NOMO-1 treated with dmso at 0.1 percent for 144 hours (cell line): ENCODE results near the gene PHKG1.
"Not testable (repeated sequence)": the region's sequence is repeated elsewhere in the genome, so short reads cannot be mapped to it uniquely, and the experiment has no call there.

Source experiments
- DNase-seq: peaks from one replicate; lab custom pipeline; 2025; ENCODE audit not compliant: unreplicated experiment; lab: John Stamatoyannopoulos, UW

The PHKG1 gene

GRCh38 chr7:56083150-56083785, 9.5 kb downstream of the PHKG1 start:
- no peak for DNase-seq

GRCh38 chr7:56081626-56082340, 11.0 kb downstream of the PHKG1 start:
- DNase-seq, result no peak

- not testable (repeated sequence) for DNase-seq
Observed at GRCh38 chr7:56080726-56081435, 11.9 kb downstream of the PHKG1 start.

- DNase-seq, result no peak
Observed at GRCh38 chr7:56079450-56080185, 13.1 kb downstream of the PHKG1 start.

- no peak for DNase-seq
Observed at GRCh38 chr7:56078196-56078595, 14.6 kb downstream of the PHKG1 start.

GRCh38 chr7:56077681-56078080, 15.1 kb downstream of the PHKG1 start:
- DNase-seq, result no peak

GRCh38 chr7:56074371-56074791, 18.4 kb downstream of the PHKG1 start:
- DNase-seq, result peak; percentile 42

- not testable (repeated sequence) for DNase-seq
Observed at GRCh38 chr7:56066376-56066775, 26.4 kb downstream of the PHKG1 start.

- DNase-seq, result peak; percentile 72
Observed at GRCh38 chr7:56063882-56064625, 28.7 kb downstream of the PHKG1 start, which contains the start of gene SUMF2. Gene SUMF2, plus strand, starts transcription at chr7:56064286. Its CDS starts 26 bp downstream, at chr7:56064312.

GRCh38 chr7:56063500-56063881, 29.3 kb downstream of the PHKG1 start:
- DNase-seq, result no peak

- DNase-seq, result no peak
Observed at GRCh38 chr7:56062382-56062781, 30.4 kb downstream of the PHKG1 start.

GRCh38 chr7:56053993-56054392, 38.8 kb downstream of the PHKG1 start:
- no peak for DNase-seq

GRCh38 chr7:56053379-56053778, 39.4 kb downstream of the PHKG1 start:
- no peak for DNase-seq

GRCh38 chr7:56051339-56052191, 41.2 kb downstream of the PHKG1 start, which contains the start of the genes CCT6A and PSPH:
Gene CCT6A, plus strand, starts transcription at chr7:56051765. Its CDS starts 84 bp downstream, at chr7:56051849.
Gene PSPH, minus strand, starts transcription at chr7:56051444. Its CDS starts 30,232 bp downstream, at chr7:56021212.
- DNase-seq, result peak; percentile 88

- no peak for DNase-seq
Observed at GRCh38 chr7:56051053-56051338, 41.8 kb downstream of the PHKG1 start.

- not testable (repeated sequence) for DNase-seq
Observed at GRCh38 chr7:56048763-56049162, 44.0 kb downstream of the PHKG1 start.

GRCh38 chr7:56048245-56048644, 44.5 kb downstream of the PHKG1 start:
- DNase-seq, result no peak

GRCh38 chr7:56047446-56048116, 45.2 kb downstream of the PHKG1 start:
- not testable (repeated sequence) for DNase-seq
